H1 (cell line): ENCODE measurements around the gene FGR. TPM values are rescaled to one million over a fixed set of nuclear protein-coding genes. Genes with fewer than 3 reads are reported as not detected.

Experiments used
- CTCF ChIA-PET: fragments of 300-600 bp; sonication (Branson Sonifier 250); formaldehyde crosslinking; loops from one replicate; lab custom pipeline; 2021; ENCODE audit not compliant: partially characterized antibody; lab: Charles Lee
- POLR2A ChIA-PET: fragments of 300-600 bp; sonication (Branson Sonifier 250); formaldehyde crosslinking; loops from one replicate; lab custom pipeline; 2021; ENCODE audit warnings: inconsistent platforms; ENCODE audit not compliant: partially characterized antibody; lab: Charles Lee
- DNase-seq, 2 experiments: peaks; one replicate each; pipeline versions ENCODE4 v3.0.0 to v3.0.0-alpha.2; 2010 to 2022; ENCODE audit warnings: low spot score in 2 of 2, low read depth in 1 of 2, mixed read lengths in 1 of 2
- FAIRE-seq: peaks from 2 replicates; lab custom pipeline; 2011; peaks lifted over from hg19 to GRCh38; lab: Jason Lieb, UNC
- H2AFZ ChIP-seq: 2 replicates; pipeline ENCODE4 v1.8.1; 2012; ENCODE audit warnings: low read length, inconsistent platforms
- H2AK5ac ChIP-seq: 2 replicates; pipeline ENCODE4 v1.6.1; 2013; ENCODE audit warnings: low read depth, low read length
- H2BK120ac ChIP-seq: replicated peaks from 2 replicates; pipeline ENCODE3; 2013; ENCODE audit warnings: low read depth, low read length, inconsistent platforms
- H2BK12ac ChIP-seq: 2 replicates; pipeline ENCODE4 v1.6.1; 2013; ENCODE audit warnings: low read depth, low read length
- H2BK15ac ChIP-seq: 2 replicates; pipeline ENCODE4 v1.6.1; 2013; ENCODE audit warnings: low read length
- H2BK20ac ChIP-seq: 2 replicates; pipeline ENCODE4 v1.6.1; 2013; ENCODE audit warnings: low read length
- H2BK5ac ChIP-seq: 2 replicates; pipeline ENCODE4 v1.6.1; 2013; ENCODE audit warnings: low read depth, low read length
- H3K14ac ChIP-seq: 2 replicates; pipeline ENCODE4 v1.6.1; 2013; ENCODE audit warnings: inconsistent platforms; ENCODE audit not compliant: insufficient read length
- H3K18ac ChIP-seq: 2 replicates; pipeline ENCODE4 v1.6.1; 2013; ENCODE audit warnings: low read length; ENCODE audit errors: extremely low read depth
- H3K23ac ChIP-seq: 2 replicates; pipeline ENCODE4 v1.6.1; 2013; ENCODE audit warnings: inconsistent platforms; ENCODE audit not compliant: insufficient read length
- H3K23me2 ChIP-seq: 2 replicates; pipeline ENCODE4 v1.6.1; 2013; ENCODE audit warnings: low read depth, low read length
- H3K27ac ChIP-seq: 2 replicates; pipeline ENCODE4 v1.6.1; 2011; ENCODE audit warnings: low read depth, low read length, inconsistent platforms
- H3K27me3 ChIP-seq, 4 experiments: replicated peaks in 1 of 4; 1 replicate in 1 of 4; 2 replicates in 3 of 4; pipeline versions ENCODE4 v1.6.1 to v1.8.1; 2011 to 2013; ENCODE audit warnings: low read length in 3 of 4, mild to moderate bottlenecking in 3 of 4, inconsistent platforms in 2 of 4, mixed read lengths in 2 of 4, moderate library complexity in 1 of 4; ENCODE audit not compliant: control insufficient read depth in 3 of 4, insufficient read depth in 3 of 4; ENCODE audit errors: extremely low read depth in 1 of 4
- H3K36me3 ChIP-seq, 4 experiments: 2 replicates each; pipeline versions ENCODE4 v1.6.1 to v1.8.1; 2011 to 2013; ENCODE audit warnings: mild to moderate bottlenecking in 4 of 4, low read length in 3 of 4, moderate library complexity in 2 of 4, control low read depth in 1 of 4, inconsistent platforms in 1 of 4; ENCODE audit not compliant: insufficient read depth in 4 of 4, control insufficient read depth in 2 of 4
- H3K4ac ChIP-seq: replicated peaks from 2 replicates; pipeline ENCODE3; 2013; ENCODE audit warnings: low read length, low read depth, mixed read lengths, inconsistent platforms; ENCODE audit not compliant: insufficient read length
- H3K4me1 ChIP-seq, 4 experiments: replicated peaks in 1 of 4; 1 replicate in 1 of 4; 2 replicates in 3 of 4; pipeline versions ENCODE4 v1.6.1 to v1.8.1; 2011 to 2013; ENCODE audit warnings: low read length in 3 of 4, inconsistent platforms in 2 of 4, mixed read lengths in 1 of 4; ENCODE audit not compliant: insufficient read depth in 4 of 4, control insufficient read depth in 3 of 4
- H3K4me2 ChIP-seq, 2 experiments: 2 replicates each; pipeline versions ENCODE4 v1.6.1 to v1.8.1; 2011 to 2013; ENCODE audit warnings: low read depth in 2 of 2, low read length in 2 of 2, control low read depth in 1 of 2, inconsistent platforms in 1 of 2, mild to moderate bottlenecking in 1 of 2; ENCODE audit not compliant: insufficient read depth in 1 of 2
- H3K4me3 ChIP-seq, 4 experiments: fragments of 200-600, 300-600 bp in 1 of 4; sonication (generic), shearing (Covaris generic), sonication (Bioruptor Twin) in 1 of 4; 2 replicates each; pipeline versions ENCODE4 v1.5.1 to v1.8.1; 2011 to 2016; ENCODE audit warnings: low read length in 4 of 4, low read depth in 3 of 4, control low read depth in 2 of 4, inconsistent platforms in 2 of 4, mild to moderate bottlenecking in 2 of 4, mixed read lengths in 1 of 4, moderate library complexity in 1 of 4; ENCODE audit not compliant: insufficient read depth in 2 of 4; ENCODE audit errors: extremely low read depth in 1 of 4
- H3K56ac ChIP-seq: replicated peaks from 2 replicates; pipeline ENCODE3; 2013; ENCODE audit warnings: low read depth, mild to moderate bottlenecking, mixed read lengths, low read length, inconsistent platforms; ENCODE audit not compliant: insufficient read length
- H3K79me1 ChIP-seq: 2 replicates; pipeline ENCODE4 v1.6.1; 2013; ENCODE audit warnings: low read depth, low read length, control low read depth
- H3K79me2 ChIP-seq, 2 experiments: 2 replicates each; pipeline versions ENCODE4 v1.6.1 to v1.8.1; 2012 to 2013; ENCODE audit warnings: low read length in 2 of 2, mild to moderate bottlenecking in 2 of 2, inconsistent platforms in 1 of 2; ENCODE audit not compliant: insufficient read depth in 2 of 2, control insufficient read depth in 1 of 2
- H3K9ac ChIP-seq, 4 experiments: replicated peaks in 1 of 4; 1 replicate in 1 of 4; 2 replicates in 3 of 4; pipeline versions ENCODE4 v1.6.1 to v1.8.1; 2011 to 2013; ENCODE audit warnings: low read depth in 3 of 4, low read length in 3 of 4, control low read depth in 2 of 4, mild to moderate bottlenecking in 2 of 4, moderate library complexity in 2 of 4, inconsistent platforms in 1 of 4; ENCODE audit errors: extremely low read depth in 1 of 4
- H3K9me3 ChIP-seq, 2 experiments: 2 replicates each; pipeline versions ENCODE4 v1.6.1 to v1.8.1; 2012 to 2013; ENCODE audit warnings: mild to moderate bottlenecking in 2 of 2, moderate library complexity in 2 of 2, control low read depth in 1 of 2, inconsistent platforms in 1 of 2, low read depth in 1 of 2, low read length in 1 of 2, mixed read lengths in 1 of 2; ENCODE audit not compliant: insufficient read depth in 2 of 2
- H4K20me1 ChIP-seq, 2 experiments: replicated peaks in 1 of 2; 2 replicates each; pipeline versions ENCODE3 to v1.8.1; 2011 to 2013; ENCODE audit warnings: inconsistent platforms in 2 of 2, low read length in 2 of 2, mild to moderate bottlenecking in 1 of 2; ENCODE audit not compliant: insufficient read depth in 2 of 2, control insufficient read depth in 1 of 2
- H4K5ac ChIP-seq: 2 replicates; pipeline ENCODE4 v1.6.1; 2013; ENCODE audit warnings: low read length, low read depth, mixed read lengths, inconsistent platforms; ENCODE audit not compliant: insufficient read length
- H4K8ac ChIP-seq: 2 replicates; pipeline ENCODE4 v1.8.0; 2013; ENCODE audit warnings: mild to moderate bottlenecking, moderate library complexity, low read length, inconsistent platforms; ENCODE audit not compliant: insufficient read depth; ENCODE audit errors: extremely low read depth
- H4K91ac ChIP-seq: replicated peaks from 2 replicates; pipeline ENCODE3; 2013; ENCODE audit warnings: low read length, mixed read lengths, inconsistent platforms; ENCODE audit not compliant: insufficient read length
- SP2 ChIP-seq: IDR thresholded peaks from 2 replicates; pipeline ENCODE4 v1.6.1; 2012; ENCODE audit warnings: mild to moderate bottlenecking, low read length, inconsistent platforms
- WGBS, 2 experiments: shearing (Covaris generic) in 1 of 2; methylation state at CpG; one replicate each; pipeline versions ENCODE4 v1.1.6 to v1.1.7; 2013 to 2015; ENCODE audit warnings: low lambda C conversion rate in 2 of 2, mixed read lengths in 2 of 2, inconsistent platforms in 1 of 2, low coverage in 1 of 2, missing lambda C conversion rate in 1 of 2; ENCODE audit not compliant: insufficient replicate concordance in 2 of 2, insufficient coverage in 1 of 2, insufficient read length in 1 of 2; ENCODE audit errors: extremely low coverage in 1 of 2, missing lambda C conversion rate in 1 of 2; 5-methylcytosine and 5-hydroxymethylcytosine counted together
- polyA plus RNA-seq, 7 experiments: library from polyadenylated mRNA; depleted of rRNA in 3 of 7; stranded (reverse) in 5 of 7; unstranded in 2 of 7; fragments of >200 nt in 5 of 7; fragments of 200-250 nt in 2 of 7; gene quantifications; 1 replicate in 5 of 7; 2 replicates in 1 of 7; 4 replicates in 1 of 7; pipeline versions ENCODE4 v1.2.1 to v1.2.3, GENCODE V29; 2011 to 2013; ENCODE audit warnings: missing spikeins in 2 of 7, mixed read lengths in 2 of 7
- total RNA-seq: library from RNA; stranded (reverse); fragmentation: NEBNext Ultra II Directional; extraction: Animal tissue kit (Norgen Biotek cat#: 25700); gene quantifications from 2 replicates; pipeline ENCODE4 v1.2.1, GENCODE V29; 2021
- TF ChIP-seq, protein P1 (sequence below), 3 experiments: IDR thresholded peaks; 1 replicate in 2 of 3; 2 replicates in 1 of 3; pipeline versions ENCODE4 v1.5.1 to v1.6.1; 2011; ENCODE audit warnings: low read length in 3 of 3, mild to moderate bottlenecking in 3 of 3, inconsistent platforms in 2 of 3, low read depth in 1 of 3, moderate library complexity in 1 of 3; ENCODE audit not compliant: insufficient read depth in 1 of 3; ENCODE audit errors: control extremely low read depth in 1 of 3

The FGR gene
- total and polyA plus RNA-seq, 2 of the 8 experiments (the other 6 are each of a cell fraction or from before 2014, with no cell fraction given): 0.22 to 0.95 TPM

GRCh38 chr1:27599605-27600497 is 35.1 kb downstream of the FGR start:
- Histone ChIP-seq H3K23ac (no peak overlapping the region), H2BK5ac (peak overlapping the region; percentile 52; the same call in 1 of the 2 replicates), H3K27ac (no peak overlapping the region), H4K5ac (no peak overlapping the region), H2BK120ac (no peak overlapping the region), H3K4me3 (peak overlapping the region in 1 of 4 experiments; percentile 19; a peak in 1 of 8 replicates), H4K8ac (no peak overlapping the region), H3K9me3 (no peaks in the 10 kb centered on the region), H4K20me1 (peaks cover 19 to 58% of the 10 kb centered on the region in 2 experiments), H3K36me3 (no peaks in the 10 kb centered on the region), H3K79me1 (peaks cover 32% of the 10 kb centered on the region), H3K4ac (no peak overlapping the region), H2BK12ac (0 out of 2 replicates have a peak overlapping the region, but pooled peaks have one; percentile 17), H2BK20ac (no peak overlapping the region), H3K27me3 (no peaks in the 10 kb centered on the region; a peak in 1 of 7 replicates), H3K56ac (no peak overlapping the region), H3K14ac (no peak overlapping the region), H3K4me1 (peaks cover 23 to 51% (median 38%) of the 10 kb centered on the region in 4 experiments), H2BK15ac (no peak overlapping the region), H4K91ac (no peak overlapping the region), H3K79me2 (peaks cover 5 to 77% of the 10 kb centered on the region in 2 experiments; a peak in 3 of 4 replicates), H3K9ac (no peak overlapping the region), H2AK5ac (no peak overlapping the region), H3K4me2 (peak overlapping the region in 1 of 2 experiments; percentile 16; a peak in 2 of 4 replicates), H3K23me2 (peaks cover 15% of the 10 kb centered on the region), H2AFZ (no peak overlapping the region), H3K18ac (no peak overlapping the region)
- WGBS, 2 experiments: 50% methylated on average over 7 of the region's 9 CpGs; no CpG with 5 or more reads in 1 of the 2 experiments
- ChIA-PET POLR2A (interaction anchor here (0.8 to 13.5 kb wide), 8 partner anchors 8 to 205 kb away, joined by 3 to 355 read pairs (median 6); no protein-coding TSS in a partner anchor), CTCF (interaction anchor here (0.6 to 37.8 kb wide), 29 partner anchors 8 to 1333 kb away, joined by 3 to 1807 read pairs (median 4); partner anchors contain the start of genes IFI6 and MAP3K6)
- TF ChIP-seq, protein P1, sequence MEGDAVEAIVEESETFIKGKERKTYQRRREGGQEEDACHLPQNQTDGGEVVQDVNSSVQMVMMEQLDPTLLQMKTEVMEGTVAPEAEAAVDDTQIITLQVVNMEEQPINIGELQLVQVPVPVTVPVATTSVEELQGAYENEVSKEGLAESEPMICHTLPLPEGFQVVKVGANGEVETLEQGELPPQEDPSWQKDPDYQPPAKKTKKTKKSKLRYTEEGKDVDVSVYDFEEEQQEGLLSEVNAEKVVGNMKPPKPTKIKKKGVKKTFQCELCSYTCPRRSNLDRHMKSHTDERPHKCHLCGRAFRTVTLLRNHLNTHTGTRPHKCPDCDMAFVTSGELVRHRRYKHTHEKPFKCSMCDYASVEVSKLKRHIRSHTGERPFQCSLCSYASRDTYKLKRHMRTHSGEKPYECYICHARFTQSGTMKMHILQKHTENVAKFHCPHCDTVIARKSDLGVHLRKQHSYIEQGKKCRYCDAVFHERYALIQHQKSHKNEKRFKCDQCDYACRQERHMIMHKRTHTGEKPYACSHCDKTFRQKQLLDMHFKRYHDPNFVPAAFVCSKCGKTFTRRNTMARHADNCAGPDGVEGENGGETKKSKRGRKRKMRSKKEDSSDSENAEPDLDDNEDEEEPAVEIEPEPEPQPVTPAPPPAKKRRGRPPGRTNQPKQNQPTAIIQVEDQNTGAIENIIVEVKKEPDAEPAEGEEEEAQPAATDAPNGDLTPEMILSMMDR (IDR thresholded peaks at IDR 0.05; ENCODE audit: control extremely low read depth in 1 of 3, insufficient read depth in 1 of 3, low read depth in 1 of 3, low read length in 3 of 3): peak in 1 of 3 experiments; percentile 37; a peak in 1 of 4 replicates
- TF ChIP-seq SP2: no peak
- peak in 1 of 2 experiments; percentile 75 for DNase-seq
- no peak for FAIRE-seq
